BJ (cell line): Measurements from ENCODE around the gene PITPNC1. TPM values are rescaled to one million over a fixed set of nuclear protein-coding genes. Genes with fewer than 3 reads are reported as not detected.
A peak's percentile ranks its signal among the peaks of the same experiment; 100 is the strongest.
"Not testable (repeated sequence)": the region's sequence is repeated elsewhere in the genome, so short reads cannot be mapped to it uniquely, and the experiment has no call there.

ENCODE experiments used
- CTCF ChIA-PET: fragments of 350-600 bp; formaldehyde crosslinking; extraction: SDS; loops from one replicate; lab custom pipeline; 2021; ENCODE audit warnings: antibody characterized with exemption, inconsistent platforms; lab: Yijun Ruan, JAX
- POLR2A ChIA-PET: fragments of 300-600 bp; sonication (Branson Sonifier 250); formaldehyde crosslinking; extraction: SDS; loops from one replicate; lab custom pipeline; 2021; ENCODE audit warnings: antibody characterized with exemption; lab: Charles Lee
- DNase-seq: peaks from one replicate; pipeline ENCODE4 v3.0.0-alpha.2; 2011; ENCODE audit warnings: low read depth
- H3K27me3 ChIP-seq: 2 replicates; pipeline ENCODE4 v1.6.0; 2011; ENCODE audit warnings: low read length; ENCODE audit not compliant: control insufficient read depth, insufficient read depth
- H3K36me3 ChIP-seq: 2 replicates; pipeline ENCODE4 v1.5.1; 2011; ENCODE audit warnings: low read length; ENCODE audit not compliant: control insufficient read depth, insufficient read depth
- H3K4me3 ChIP-seq: 2 replicates; pipeline ENCODE4 v1.5.1; 2011; ENCODE audit warnings: low read depth, mild to moderate bottlenecking, control low read depth, low read length
- polyA plus RNA-seq: library from polyadenylated mRNA; depleted of rRNA; stranded (reverse); fragments of >200 nt; gene quantifications from 2 replicates; pipeline ENCODE4 v1.2.3, GENCODE V29; 2011
- TF ChIP-seq, protein P1 (sequence below): IDR thresholded peaks from 2 replicates; pipeline ENCODE4 v1.5.1; 2011; ENCODE audit warnings: low read depth, mild to moderate bottlenecking, control low read depth, inconsistent platforms, low read length, moderate library complexity; ENCODE audit not compliant: insufficient read depth

The PITPNC1 gene
- polyA plus RNA-seq, 1 experiment: 4.6 TPM

DNA sequence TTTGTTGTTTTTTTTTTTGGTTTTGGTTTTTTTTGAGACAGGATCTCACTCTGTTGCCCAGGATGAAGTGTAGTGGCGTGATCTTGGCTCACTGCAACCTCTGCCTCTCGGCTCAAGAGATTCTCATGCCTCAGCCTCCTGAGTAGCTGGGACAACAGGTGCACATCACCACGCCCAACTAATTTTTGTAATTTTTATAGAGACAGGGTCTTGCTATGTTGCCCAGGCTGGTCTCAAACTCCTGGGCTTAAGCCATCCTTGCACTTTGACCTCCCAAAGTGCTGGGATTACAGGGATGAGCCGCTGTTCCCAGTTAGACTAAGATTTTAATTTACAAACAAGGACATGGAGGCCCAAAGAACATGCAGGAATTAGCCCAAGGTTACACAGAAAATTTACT, 248.9 kb downstream of the PITPNC1 start:
- H3K27me3 ChIP-seq: no peaks in the 10 kb centered on the region
- POLR2A ChIA-PET: no interaction called here
- H3K4me3 ChIP-seq: no peak overlapping the region
- DNase-seq: no peak
- TF ChIP-seq, protein P1, sequence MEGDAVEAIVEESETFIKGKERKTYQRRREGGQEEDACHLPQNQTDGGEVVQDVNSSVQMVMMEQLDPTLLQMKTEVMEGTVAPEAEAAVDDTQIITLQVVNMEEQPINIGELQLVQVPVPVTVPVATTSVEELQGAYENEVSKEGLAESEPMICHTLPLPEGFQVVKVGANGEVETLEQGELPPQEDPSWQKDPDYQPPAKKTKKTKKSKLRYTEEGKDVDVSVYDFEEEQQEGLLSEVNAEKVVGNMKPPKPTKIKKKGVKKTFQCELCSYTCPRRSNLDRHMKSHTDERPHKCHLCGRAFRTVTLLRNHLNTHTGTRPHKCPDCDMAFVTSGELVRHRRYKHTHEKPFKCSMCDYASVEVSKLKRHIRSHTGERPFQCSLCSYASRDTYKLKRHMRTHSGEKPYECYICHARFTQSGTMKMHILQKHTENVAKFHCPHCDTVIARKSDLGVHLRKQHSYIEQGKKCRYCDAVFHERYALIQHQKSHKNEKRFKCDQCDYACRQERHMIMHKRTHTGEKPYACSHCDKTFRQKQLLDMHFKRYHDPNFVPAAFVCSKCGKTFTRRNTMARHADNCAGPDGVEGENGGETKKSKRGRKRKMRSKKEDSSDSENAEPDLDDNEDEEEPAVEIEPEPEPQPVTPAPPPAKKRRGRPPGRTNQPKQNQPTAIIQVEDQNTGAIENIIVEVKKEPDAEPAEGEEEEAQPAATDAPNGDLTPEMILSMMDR: no peak
- CTCF ChIA-PET: interaction anchor here (0.8 kb wide), 1 partner anchor 250 kb away, joined by 3 read pairs; no protein-coding TSS in a partner anchor
- no peaks in the 10 kb centered on the region for H3K36me3 ChIP-seq

DNA sequence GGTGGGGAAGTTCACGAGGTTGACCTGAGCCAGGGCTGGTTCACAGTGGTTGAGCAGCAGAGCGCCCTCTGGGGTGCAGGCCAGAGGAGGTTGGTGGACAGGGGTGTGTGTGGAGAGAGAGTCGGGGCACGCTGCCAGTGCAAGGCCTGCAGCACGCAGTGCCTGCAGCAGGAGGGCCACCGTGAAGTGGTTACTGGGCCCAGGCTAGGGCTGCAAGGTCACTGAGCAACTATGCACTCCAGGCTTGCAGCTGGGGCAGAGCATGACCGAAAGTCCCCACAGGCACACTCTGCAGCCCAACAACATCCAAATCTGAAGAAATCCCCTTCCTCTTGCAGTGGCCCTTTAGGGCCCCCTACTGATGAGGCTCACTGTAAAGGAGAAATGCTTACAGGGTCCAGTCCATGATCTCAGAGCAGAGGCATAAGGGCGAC, 251.5 kb downstream of the PITPNC1 start:
- Histone ChIP-seq H3K36me3 (no peaks in the 10 kb centered on the region), H3K4me3 (no peak overlapping the region), H3K27me3 (no peaks in the 10 kb centered on the region)
- POLR2A ChIA-PET: no interaction called here
- TF ChIP-seq, protein P1: no peak
- DNase-seq: no peak
- CTCF ChIA-PET: interaction anchor here (0.6 to 4.2 kb wide), 7 partner anchors 9 to 262 kb away, joined by 3 to 22 read pairs (median 4); partner anchors contain the start of genes PITPNC1 and PSMD12

- DNase-seq: peak; percentile 17
- ChIA-PET CTCF (interaction anchor here (0.6 to 4.2 kb wide), 9 partner anchors 18 to 270 kb away, joined by 3 to 22 read pairs (median 5); partner anchors contain the start of gene PITPNC1), POLR2A (no interaction called here)
- Histone ChIP-seq H3K36me3 (no peaks in the 10 kb centered on the region), H3K27me3 (no peaks in the 10 kb centered on the region), H3K4me3 (no peak overlapping the region)
- TF ChIP-seq, protein P1: peak; percentile 66
Measured at GRCh38 chr17:67629971-67630320, 252.9 kb downstream of the PITPNC1 start.

GRCh38 chr17:67630836-67631235, 253.8 kb downstream of the PITPNC1 start:
- H3K36me3 ChIP-seq, H3K27me3 ChIP-seq, POLR2A ChIA-PET, H3K4me3 ChIP-seq, DNase-seq: not testable (repeated sequence)
- CTCF ChIA-PET: interaction anchor here (0.9 to 4.2 kb wide), 8 partner anchors 17 to 271 kb away, joined by 3 to 22 read pairs (median 6); partner anchors contain the start of gene PITPNC1

DNA sequence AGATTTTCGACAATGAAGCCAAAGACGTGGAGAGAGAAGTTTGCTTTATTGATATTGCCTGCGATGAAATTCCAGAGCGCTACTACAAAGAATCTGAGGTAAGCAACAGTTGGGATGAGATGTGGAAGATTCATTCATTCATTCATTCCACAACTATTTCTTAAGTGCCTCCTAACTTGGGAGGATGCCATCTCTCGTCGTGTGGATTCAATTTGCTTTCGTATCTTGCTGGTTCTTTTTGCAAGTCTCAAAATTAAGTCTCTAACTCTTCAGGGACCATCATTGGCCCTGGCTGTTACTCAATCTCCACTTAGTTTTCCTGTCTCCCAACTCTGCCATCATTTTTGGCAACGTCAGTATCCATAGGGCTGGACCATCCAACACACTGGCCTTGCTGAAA, 255.1 kb downstream of the PITPNC1 start:
- no peaks in the 10 kb centered on the region for H3K27me3 ChIP-seq
- no peaks in the 10 kb centered on the region for H3K36me3 ChIP-seq
- TF ChIP-seq, protein P1: no peak
- ChIA-PET CTCF (interaction anchor here (1.6 kb wide), 1 partner anchor 12 kb away, joined by 3 read pairs; no protein-coding TSS in a partner anchor), POLR2A (no interaction called here)
- no peak overlapping the region for H3K4me3 ChIP-seq
- no peak for DNase-seq
